ENCODE results near the gene ALPK3.

DNA sequence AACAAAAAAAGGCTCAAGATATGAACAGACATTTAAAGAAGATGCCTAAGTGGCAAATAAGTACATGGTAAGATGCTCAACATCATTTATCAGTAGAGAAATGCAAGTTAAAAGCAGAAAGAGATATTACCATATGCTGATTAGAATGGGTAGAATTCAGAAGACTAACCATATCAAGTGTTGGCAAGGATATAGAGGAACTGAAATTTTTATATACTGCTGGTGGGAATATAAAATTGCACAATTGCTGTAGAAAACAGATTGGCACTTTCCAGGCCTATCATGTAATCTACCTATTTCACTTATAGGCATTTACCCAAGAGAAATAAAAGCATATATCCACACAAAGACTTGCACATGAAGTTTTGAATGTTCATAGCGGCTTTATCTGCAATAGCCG, 84.4 kb downstream of the ALPK3 start:
- TF ChIP-seq, protein P1, sequence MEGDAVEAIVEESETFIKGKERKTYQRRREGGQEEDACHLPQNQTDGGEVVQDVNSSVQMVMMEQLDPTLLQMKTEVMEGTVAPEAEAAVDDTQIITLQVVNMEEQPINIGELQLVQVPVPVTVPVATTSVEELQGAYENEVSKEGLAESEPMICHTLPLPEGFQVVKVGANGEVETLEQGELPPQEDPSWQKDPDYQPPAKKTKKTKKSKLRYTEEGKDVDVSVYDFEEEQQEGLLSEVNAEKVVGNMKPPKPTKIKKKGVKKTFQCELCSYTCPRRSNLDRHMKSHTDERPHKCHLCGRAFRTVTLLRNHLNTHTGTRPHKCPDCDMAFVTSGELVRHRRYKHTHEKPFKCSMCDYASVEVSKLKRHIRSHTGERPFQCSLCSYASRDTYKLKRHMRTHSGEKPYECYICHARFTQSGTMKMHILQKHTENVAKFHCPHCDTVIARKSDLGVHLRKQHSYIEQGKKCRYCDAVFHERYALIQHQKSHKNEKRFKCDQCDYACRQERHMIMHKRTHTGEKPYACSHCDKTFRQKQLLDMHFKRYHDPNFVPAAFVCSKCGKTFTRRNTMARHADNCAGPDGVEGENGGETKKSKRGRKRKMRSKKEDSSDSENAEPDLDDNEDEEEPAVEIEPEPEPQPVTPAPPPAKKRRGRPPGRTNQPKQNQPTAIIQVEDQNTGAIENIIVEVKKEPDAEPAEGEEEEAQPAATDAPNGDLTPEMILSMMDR (IDR thresholded peaks at IDR 0.05) = no peak
- no peak for TF ChIP-seq POLR2AphosphoS5 (IDR thresholded peaks at IDR 0.05; ENCODE audit: insufficient read depth in 1 of 2, low read depth in 1 of 2)
- no peak for TF ChIP-seq POLR2A (IDR thresholded peaks at IDR 0.05)
